GM12872 (cell line): Measurements from ENCODE around the gene MAB21L3.

Source experiments
- TF ChIP-seq, protein P1 (sequence below): IDR thresholded peaks from 3 replicates; pipeline ENCODE4 v1.5.1; 2011; ENCODE audit warnings: low read depth, mild to moderate bottlenecking, low read length, moderate library complexity; ENCODE audit not compliant: insufficient read depth

The MAB21L3 gene

DNA sequence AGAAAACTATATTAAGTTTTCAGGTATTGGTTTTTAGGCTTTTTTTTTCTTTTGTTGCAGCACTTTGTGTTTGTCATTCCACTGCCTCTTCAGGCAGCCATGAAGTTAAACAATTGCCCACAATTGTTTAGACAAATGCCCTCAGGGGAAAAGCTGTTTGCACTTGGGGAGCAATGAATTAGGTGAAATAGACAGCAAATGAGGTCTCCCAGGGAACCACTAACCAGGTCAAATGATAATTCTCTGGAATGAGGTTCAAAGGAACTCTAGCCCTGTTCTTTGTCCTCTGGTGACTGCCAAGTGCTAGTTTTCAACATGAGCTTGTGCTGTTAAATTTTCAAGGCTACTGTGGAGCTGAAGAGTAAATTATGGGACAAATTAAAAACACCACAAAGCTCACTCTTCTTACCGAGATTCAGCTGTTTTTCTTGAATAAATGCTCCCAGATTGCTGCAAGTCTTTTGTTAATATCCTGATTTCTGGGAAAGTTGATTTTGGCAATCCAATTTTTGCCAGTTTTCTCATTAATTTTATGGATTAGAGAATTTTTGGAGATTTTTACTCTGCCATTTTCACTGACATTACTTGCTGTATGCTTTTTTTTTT lies 15.1 kb upstream of the MAB21L3 start:
- TF ChIP-seq, protein P1, sequence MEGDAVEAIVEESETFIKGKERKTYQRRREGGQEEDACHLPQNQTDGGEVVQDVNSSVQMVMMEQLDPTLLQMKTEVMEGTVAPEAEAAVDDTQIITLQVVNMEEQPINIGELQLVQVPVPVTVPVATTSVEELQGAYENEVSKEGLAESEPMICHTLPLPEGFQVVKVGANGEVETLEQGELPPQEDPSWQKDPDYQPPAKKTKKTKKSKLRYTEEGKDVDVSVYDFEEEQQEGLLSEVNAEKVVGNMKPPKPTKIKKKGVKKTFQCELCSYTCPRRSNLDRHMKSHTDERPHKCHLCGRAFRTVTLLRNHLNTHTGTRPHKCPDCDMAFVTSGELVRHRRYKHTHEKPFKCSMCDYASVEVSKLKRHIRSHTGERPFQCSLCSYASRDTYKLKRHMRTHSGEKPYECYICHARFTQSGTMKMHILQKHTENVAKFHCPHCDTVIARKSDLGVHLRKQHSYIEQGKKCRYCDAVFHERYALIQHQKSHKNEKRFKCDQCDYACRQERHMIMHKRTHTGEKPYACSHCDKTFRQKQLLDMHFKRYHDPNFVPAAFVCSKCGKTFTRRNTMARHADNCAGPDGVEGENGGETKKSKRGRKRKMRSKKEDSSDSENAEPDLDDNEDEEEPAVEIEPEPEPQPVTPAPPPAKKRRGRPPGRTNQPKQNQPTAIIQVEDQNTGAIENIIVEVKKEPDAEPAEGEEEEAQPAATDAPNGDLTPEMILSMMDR, result no peak

GRCh38 chr1:116097626-116098025 lies 13.6 kb upstream of the MAB21L3 start:
- TF ChIP-seq, protein P1, result no peak

- TF ChIP-seq, protein P1, result no peak
Observed at GRCh38 chr1:116099379-116099778, 11.8 kb upstream of the MAB21L3 start.

DNA sequence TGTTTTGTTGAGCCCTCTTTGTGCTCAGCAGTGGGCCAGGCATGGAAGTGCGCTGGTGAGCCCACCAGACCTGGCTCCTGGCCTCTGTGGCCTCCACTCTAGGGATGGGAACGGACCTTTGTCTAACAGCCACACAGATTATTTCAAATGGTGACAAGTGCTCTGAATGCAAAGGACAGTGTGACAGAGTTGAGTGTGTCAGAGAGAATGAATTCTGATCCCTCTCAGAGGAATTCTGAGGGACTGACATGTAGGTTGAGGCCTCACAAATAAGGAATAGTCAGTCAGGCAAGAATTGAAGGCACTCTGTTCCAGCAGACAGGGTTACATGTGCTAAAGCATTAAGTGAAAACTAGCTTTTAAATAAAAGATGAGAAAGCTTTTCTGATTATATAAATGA lies 11.3 kb upstream of the MAB21L3 start:
- TF ChIP-seq, protein P1, result no peak

GRCh38 chr1:116104667-116105066 lies 6.5 kb upstream of the MAB21L3 start:
- TF ChIP-seq, protein P1, result no peak

- TF ChIP-seq, protein P1, result no peak
Observed at GRCh38 chr1:116105996-116106395, 5.2 kb upstream of the MAB21L3 start.

- TF ChIP-seq, protein P1, result no peak
Observed at GRCh38 chr1:116106646-116107045, 4.6 kb upstream of the MAB21L3 start.

DNA sequence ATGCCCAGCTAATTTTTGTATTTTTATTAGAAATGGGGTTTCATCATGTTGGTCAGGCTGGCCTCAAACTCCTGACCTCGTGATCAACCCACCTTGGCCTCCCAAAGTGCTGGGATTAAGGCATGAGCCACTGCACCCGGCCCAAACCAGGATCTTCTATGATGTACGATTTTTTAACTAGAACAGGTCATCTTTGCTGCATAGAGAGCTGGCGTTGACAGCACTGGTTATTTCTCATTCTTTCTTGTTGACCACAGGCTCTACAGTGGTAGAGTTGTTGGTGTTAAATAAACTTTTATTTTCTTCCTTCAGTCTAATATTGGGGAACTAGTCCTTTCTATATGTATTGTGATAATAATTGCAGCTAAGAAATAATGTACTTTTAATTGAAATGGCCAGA lies 3.8 kb upstream of the MAB21L3 start:
- TF ChIP-seq, protein P1, result no peak
